HCT116 (cell line): ENCODE results near the gene CDK19. TPM values are rescaled to one million over a fixed set of nuclear protein-coding genes. Genes with fewer than 3 reads are reported as not detected.

Experiments used
- ATAC-seq: fragments of 200-7000 bp; cut with Tn5 transposase; 2 replicates; pipeline ENCODE4 v1.9.1; 2020; ENCODE audit warnings: mild to moderate bottlenecking, moderate library complexity
- BruUV-seq: library from RNA; stranded (reverse); fragments of 400-500 nt; replicated peaks from 2 replicates; lab custom pipeline; 2021; lab: Mats Ljungman, UMichigan
- CTCF ChIA-PET: fragments of 300-600 bp; sonication (Branson Sonifier 250); formaldehyde crosslinking; loops from one replicate; lab custom pipeline; 2021; ENCODE audit warnings: antibody characterized with exemption; lab: Charles Lee
- POLR2A ChIA-PET: fragments of 300-600, 350-600 bp; sonication (Branson Sonifier 250); formaldehyde crosslinking; loops from one replicate; lab custom pipeline; 2021; ENCODE audit warnings: antibody characterized with exemption; lab: Charles Lee
- RAD21 ChIA-PET, 2 experiments: fragments of 300-600 bp; sonication (Branson Sonifier 250); formaldehyde crosslinking; loops; one replicate each; lab custom pipeline; 2023; ENCODE audit warnings: low total read pairs in 2 of 2; ENCODE audit not compliant: uncharacterized antibody in 2 of 2, unreplicated experiment in 2 of 2, low non-redundant PET in 1 of 2; lab: Charles Lee
- DNase-seq: peaks from one replicate; pipeline ENCODE4 v3.0.0-alpha.2; 2010; ENCODE audit warnings: low read depth, low spot score
- H2AFZ ChIP-seq: fragments of 200-600 bp; shearing (Covaris generic), sonication (generic); 2 replicates; pipeline ENCODE4 v1.6.1; 2017; ENCODE audit warnings: low read depth, mixed run types, mixed read lengths, antibody characterized with exemption, low read length; ENCODE audit not compliant: poor library complexity, severe bottlenecking
- H3K27ac ChIP-seq: 2 replicates; pipeline ENCODE4 v1.5.1; 2012; ENCODE audit warnings: low read depth, low read length
- H3K27me3 ChIP-seq: fragments of 200-600 bp; sonication (generic); 2 replicates; pipeline ENCODE4 v1.6.1; 2016; ENCODE audit warnings: mixed run types, low read length, mixed read lengths; ENCODE audit not compliant: insufficient read depth
- H3K36me3 ChIP-seq, 2 experiments: fragments of 200-500 bp in 1 of 2; fragments of 200-600 bp in 1 of 2; sonication (Bioruptor generic) in 1 of 2; sonication (generic) in 1 of 2; 2 replicates each; pipeline versions ENCODE4 v1.5.1 to v1.6.1; 2014 to 2016; ENCODE audit warnings: low read length in 2 of 2, inconsistent platforms in 1 of 2, mixed read lengths in 1 of 2, mixed run types in 1 of 2; ENCODE audit not compliant: insufficient read depth in 2 of 2, control insufficient read depth in 1 of 2
- H3K4me1 ChIP-seq, 2 experiments: fragments of 200-600 bp in 1 of 2; sonication (generic) in 1 of 2; 2 replicates each; pipeline versions ENCODE4 v1.5.1 to v1.6.1; 2012 to 2017; ENCODE audit warnings: low read length in 2 of 2, inconsistent platforms in 1 of 2, mild to moderate bottlenecking in 1 of 2, mixed read lengths in 1 of 2, mixed run types in 1 of 2, moderate library complexity in 1 of 2; ENCODE audit not compliant: insufficient read depth in 2 of 2, control insufficient read depth in 1 of 2
- H3K4me2 ChIP-seq: fragments of 200-600 bp; sonication (generic); 2 replicates; pipeline ENCODE4 v1.6.1; 2017; ENCODE audit warnings: mixed run types, low read length, mixed read lengths
- H3K4me3 ChIP-seq, 2 experiments: fragments of 200-600 bp in 1 of 2; sonication (generic) in 1 of 2; replicated peaks in 1 of 2; 2 replicates each; pipeline ENCODE4 v1.5.1; 2011 to 2016; ENCODE audit warnings: low read length in 2 of 2, control low read depth in 1 of 2, low read depth in 1 of 2, mild to moderate bottlenecking in 1 of 2, mixed read lengths in 1 of 2, mixed run types in 1 of 2
- H3K79me2 ChIP-seq: fragments of 200-600 bp; sonication (generic); 2 replicates; pipeline ENCODE4 v1.6.1; 2017; ENCODE audit warnings: mild to moderate bottlenecking, mixed run types, low read length, moderate library complexity, mixed read lengths; ENCODE audit not compliant: insufficient read depth
- H3K9ac ChIP-seq: fragments of 200-600 bp; sonication (generic); 2 replicates; pipeline ENCODE4 v1.6.1; 2016; ENCODE audit warnings: low read length, mixed read lengths
- H3K9me2 ChIP-seq: fragments of 200-600 bp; sonication (generic), shearing (Covaris generic); 2 replicates; pipeline ENCODE4 v1.6.1; 2017; ENCODE audit warnings: mixed run types, mild to moderate bottlenecking, moderate library complexity; ENCODE audit not compliant: insufficient read depth
- H3K9me3 ChIP-seq, 2 experiments: fragments of 200-500 bp in 1 of 2; fragments of 200-600 bp in 1 of 2; sonication (Bioruptor generic) in 1 of 2; sonication (generic) in 1 of 2; 2 replicates each; pipeline ENCODE4 v1.6.1; 2014 to 2017; ENCODE audit warnings: low read length in 2 of 2, mixed read lengths in 2 of 2, inconsistent platforms in 1 of 2, low read depth in 1 of 2, mild to moderate bottlenecking in 1 of 2, mixed run types in 1 of 2, moderate library complexity in 1 of 2; ENCODE audit not compliant: control insufficient read depth in 1 of 2, insufficient read depth in 1 of 2
- H4K20me1 ChIP-seq: fragments of 200-600 bp; sonication (generic), shearing (Covaris generic); 2 replicates; pipeline ENCODE4 v1.6.1; 2017; ENCODE audit warnings: mixed run types, mild to moderate bottlenecking, moderate library complexity; ENCODE audit not compliant: insufficient read depth
- CBX3 ChIP-seq: IDR thresholded peaks from 2 replicates; pipeline ENCODE4 v1.6.1; 2012; ENCODE audit warnings: low read depth
- CEBPB ChIP-seq: IDR thresholded peaks from 2 replicates; pipeline ENCODE4 v1.6.1; 2012; ENCODE audit warnings: low read depth
- EGR1 ChIP-seq: IDR thresholded peaks from 2 replicates; pipeline ENCODE4 v1.6.1; 2012; ENCODE audit warnings: low read depth
- ELF1 ChIP-seq: IDR thresholded peaks from 2 replicates; pipeline ENCODE4 v1.6.1; 2012; ENCODE audit warnings: low read depth, borderline replicate concordance
- EZH2 ChIP-seq: fragments of 200-600 bp; sonication (generic); IDR thresholded peaks from 2 replicates; pipeline ENCODE4 v1.6.1; 2017; ENCODE audit warnings: antibody characterized with exemption, mixed run types
- EZH2phosphoT487 ChIP-seq: fragments of 200-600 bp; IDR thresholded peaks from 2 replicates; pipeline ENCODE4 v1.6.1; 2018; ENCODE audit warnings: antibody characterized with exemption, borderline replicate concordance
- FOSL1 ChIP-seq: IDR thresholded peaks from 2 replicates; pipeline ENCODE4 v1.6.1; 2012; ENCODE audit warnings: low read depth
- JUND ChIP-seq: IDR thresholded peaks from 2 replicates; pipeline ENCODE4 v1.6.1; 2012
- MAX ChIP-seq: IDR thresholded peaks from 2 replicates; pipeline ENCODE4 v1.6.1; 2012
- POLR2A ChIP-seq: IDR thresholded peaks from 2 replicates; pipeline ENCODE4 v1.7.0; 2011; ENCODE audit warnings: borderline replicate concordance; ENCODE audit not compliant: insufficient read depth, insufficient read length; ENCODE audit errors: extremely low read depth
- POLR2AphosphoS5 ChIP-seq: IDR thresholded peaks from 2 replicates; pipeline ENCODE4 v1.6.1; 2011; ENCODE audit warnings: mild to moderate bottlenecking, low read depth, low read length, moderate library complexity
- RAD21 ChIP-seq: IDR thresholded peaks from 2 replicates; pipeline ENCODE4 v1.6.1; 2012; ENCODE audit warnings: low read depth, mild to moderate bottlenecking
- REST ChIP-seq: IDR thresholded peaks from 2 replicates; pipeline ENCODE4 v1.6.1; 2012; ENCODE audit warnings: low read depth
- SP1 ChIP-seq: IDR thresholded peaks from 2 replicates; pipeline ENCODE4 v1.6.1; 2012; ENCODE audit warnings: low read depth
- SRF ChIP-seq: IDR thresholded peaks from 2 replicates; pipeline ENCODE4 v1.6.1; 2012; ENCODE audit warnings: low read depth
- TCF7L2 ChIP-seq: IDR thresholded peaks from 2 replicates; pipeline ENCODE4 v1.7.0; 2011; ENCODE audit warnings: borderline replicate concordance, inconsistent platforms; ENCODE audit not compliant: insufficient read depth, insufficient read length; ENCODE audit errors: extremely low read depth
- YY1 ChIP-seq: IDR thresholded peaks from 2 replicates; pipeline ENCODE4 v1.6.1; 2011; ENCODE audit warnings: low read length, low read depth, moderate library complexity, mild to moderate bottlenecking; ENCODE audit not compliant: insufficient replicate concordance; ENCODE audit errors: extremely low read depth
- ZBTB33 ChIP-seq: IDR thresholded peaks from 2 replicates; pipeline ENCODE4 v1.6.1; 2011; ENCODE audit warnings: mild to moderate bottlenecking, low read length, moderate library complexity; ENCODE audit not compliant: insufficient replicate concordance; ENCODE audit errors: extremely low read depth
- ZFX ChIP-seq: fragments of 450-650 bp; IDR thresholded peaks from 2 replicates; pipeline ENCODE4 v1.6.1; 2017
- intact Hi-C: fragments of 100-400 bp; cut with micrococcal nuclease; formaldehyde crosslinking; loops from 2 replicates; pipeline ENCODE4 v1.10.0; 2022
- total RNA-seq: library from RNA; stranded (reverse); gene quantifications from one replicate; pipeline ENCODE4 v1.2.1, GENCODE V29; 2021; ENCODE audit not compliant: unreplicated experiment
- TF ChIP-seq, protein P1 (sequence below), 3 experiments: fragments of 200-600 bp in 1 of 3; sonication (generic) in 1 of 3; IDR thresholded peaks in 2 of 3; conservative IDR thresholded peaks in 1 of 3; 2 replicates each; pipeline ENCODE4 v1.5.1; 2012 to 2017; ENCODE audit warnings: low read depth in 2 of 3, low read length in 2 of 3, antibody characterized with exemption in 1 of 3, borderline replicate concordance in 1 of 3, control low read depth in 1 of 3, mild to moderate bottlenecking in 1 of 3, mixed read lengths in 1 of 3, mixed run types in 1 of 3, moderate library complexity in 1 of 3; ENCODE audit not compliant: insufficient read depth in 1 of 3

The CDK19 gene
- total RNA-seq, 1 experiment from 2014 or later: 20.0 TPM

DNA sequence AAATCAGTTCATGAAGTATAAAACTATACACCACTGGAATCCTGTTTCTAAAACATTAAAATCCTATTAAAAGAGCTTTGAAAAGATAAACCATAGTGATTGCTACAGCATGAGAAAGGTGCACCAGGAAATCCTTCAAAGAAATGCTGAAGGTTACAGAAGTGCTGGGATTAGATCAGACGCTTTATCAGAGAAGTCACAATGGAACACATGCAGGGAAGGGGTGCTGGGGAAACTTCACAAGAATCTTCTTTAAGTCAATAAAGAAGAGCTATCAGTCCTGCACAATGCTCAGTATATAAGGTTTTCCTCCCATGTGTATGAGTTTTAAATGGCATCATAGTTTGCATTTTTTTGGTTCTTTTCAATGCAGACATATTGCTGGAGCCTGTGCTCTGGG, 201.2 kb downstream of the CDK19 start:
- Histone ChIP-seq H3K9me3 (no peaks in the 10 kb centered on the region), H3K27me3 (no peaks in the 10 kb centered on the region), H3K4me3 (no peak overlapping the region), H3K4me1 (peaks cover 5 to 6% of the 10 kb centered on the region in 2 experiments; a peak in 2 of 4 replicates), H4K20me1 (no peaks in the 10 kb centered on the region), H3K36me3 (no peaks in the 10 kb centered on the region), H2AFZ (no peak overlapping the region), H3K4me2 (no peak overlapping the region), H3K9me2 (no peaks in the 10 kb centered on the region), H3K27ac (no peak overlapping the region), H3K9ac (no peak overlapping the region), H3K79me2 (no peaks in the 10 kb centered on the region)
- TF ChIP-seq EZH2: no peak
- no peak for TF ChIP-seq CBX3
- TF ChIP-seq RAD21: no peak
- no peak for TF ChIP-seq ZBTB33
- no peak for TF ChIP-seq TCF7L2
- TF ChIP-seq SRF: no peak
- no peak for TF ChIP-seq REST
- no peak for TF ChIP-seq EZH2phosphoT487
- TF ChIP-seq MAX: no peak
- no peak for TF ChIP-seq POLR2A
- no peak for TF ChIP-seq ELF1
- TF ChIP-seq SP1: no peak
- no peak for TF ChIP-seq JUND
- TF ChIP-seq POLR2AphosphoS5: no peak
- TF ChIP-seq, protein P1, sequence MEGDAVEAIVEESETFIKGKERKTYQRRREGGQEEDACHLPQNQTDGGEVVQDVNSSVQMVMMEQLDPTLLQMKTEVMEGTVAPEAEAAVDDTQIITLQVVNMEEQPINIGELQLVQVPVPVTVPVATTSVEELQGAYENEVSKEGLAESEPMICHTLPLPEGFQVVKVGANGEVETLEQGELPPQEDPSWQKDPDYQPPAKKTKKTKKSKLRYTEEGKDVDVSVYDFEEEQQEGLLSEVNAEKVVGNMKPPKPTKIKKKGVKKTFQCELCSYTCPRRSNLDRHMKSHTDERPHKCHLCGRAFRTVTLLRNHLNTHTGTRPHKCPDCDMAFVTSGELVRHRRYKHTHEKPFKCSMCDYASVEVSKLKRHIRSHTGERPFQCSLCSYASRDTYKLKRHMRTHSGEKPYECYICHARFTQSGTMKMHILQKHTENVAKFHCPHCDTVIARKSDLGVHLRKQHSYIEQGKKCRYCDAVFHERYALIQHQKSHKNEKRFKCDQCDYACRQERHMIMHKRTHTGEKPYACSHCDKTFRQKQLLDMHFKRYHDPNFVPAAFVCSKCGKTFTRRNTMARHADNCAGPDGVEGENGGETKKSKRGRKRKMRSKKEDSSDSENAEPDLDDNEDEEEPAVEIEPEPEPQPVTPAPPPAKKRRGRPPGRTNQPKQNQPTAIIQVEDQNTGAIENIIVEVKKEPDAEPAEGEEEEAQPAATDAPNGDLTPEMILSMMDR (IDR thresholded peaks at IDR 0.05 in 2 of 3, conservative IDR thresholded peaks at IDR 0.05 in 1 of 3; ENCODE audit: borderline replicate concordance in 1 of 3, insufficient read depth in 1 of 3, low read depth in 2 of 3, low read length in 2 of 3): no peak
- no peak for TF ChIP-seq FOSL1
- TF ChIP-seq EGR1: no peak
- no peak for TF ChIP-seq ZFX
- TF ChIP-seq CEBPB: no peak
- no peak for TF ChIP-seq YY1
- ChIA-PET CTCF (no interaction called here), POLR2A (no interaction called here), RAD21 (no interaction called here)
- ATAC-seq (no peak), DNase-seq (no peak)
- BruUV-seq: no TSS peak
- intact Hi-C loops: no loop called here
